HG03439 (cell line): ENCODE results near the gene MIA3.
"Not testable (repeated sequence)": the region's sequence is repeated elsewhere in the genome, so short reads cannot be mapped to it uniquely, and the experiment has no call there.

Experiments used
- ATAC-seq: cut with Tn5 transposase; IDR thresholded peaks from one replicate; pipeline ENCODE4 v1.9.1; 2021; ENCODE audit warnings: mild to moderate bottlenecking, moderate library complexity; ENCODE audit not compliant: unreplicated experiment

The MIA3 gene

GRCh38 chr1:222665964-222666363 lies 48.1 kb downstream of the MIA3 start:
- no peak for ATAC-seq

- ATAC-seq = not testable (repeated sequence)
Measured at GRCh38 chr1:222668184-222668583, 50.3 kb downstream of the MIA3 start.

- not testable (repeated sequence) for ATAC-seq
Measured at GRCh38 chr1:222669107-222669506, 51.2 kb downstream of the MIA3 start.

- ATAC-seq = no peak
Measured at GRCh38 chr1:222670110-222670509, 52.2 kb downstream of the MIA3 start.

- no peak for ATAC-seq
Measured at GRCh38 chr1:222680080-222680479, 62.2 kb downstream of the MIA3 start.

- ATAC-seq = no peak
Measured at GRCh38 chr1:222691016-222691415, 73.1 kb downstream of the MIA3 start.

- ATAC-seq = no peak
Measured at GRCh38 chr1:222694927-222695326, 77.0 kb downstream of the MIA3 start.

GRCh38 chr1:222696741-222697140 lies 78.8 kb downstream of the MIA3 start:
- no peak for ATAC-seq

GRCh38 chr1:222697203-222697602 lies 79.3 kb downstream of the MIA3 start:
- no peak for ATAC-seq

- no peak for ATAC-seq
Measured at GRCh38 chr1:222697826-222698225, 79.9 kb downstream of the MIA3 start.

GRCh38 chr1:222702210-222702609 lies 84.3 kb downstream of the MIA3 start:
- ATAC-seq = no peak

GRCh38 chr1:222704260-222704659 lies 86.4 kb downstream of the MIA3 start:
- no peak for ATAC-seq

- no peak for ATAC-seq
Measured at GRCh38 chr1:222706815-222707214, 88.9 kb downstream of the MIA3 start.

- no peak for ATAC-seq
Measured at GRCh38 chr1:222709700-222710153, 91.8 kb downstream of the MIA3 start.

- peak; percentile 38 for ATAC-seq
Measured at GRCh38 chr1:222711319-222712252, 93.7 kb downstream of the MIA3 start.

- peak; percentile 85 for ATAC-seq
Measured at GRCh38 chr1:222712253-222713090, 94.6 kb downstream of the MIA3 start, which contains the start of the genes AIDA and BROX. TSS of gene AIDA (minus strand) at chr1:222712491. CDS start at chr1:222712317, 174 bp downstream. TSS of gene BROX (plus strand) at chr1:222712564. CDS start at chr1:222715700, 3,136 bp downstream.

- peak; percentile 73 for ATAC-seq
Measured at GRCh38 chr1:222713091-222713961, 95.4 kb downstream of the MIA3 start.

GRCh38 chr1:222716393-222716792 lies 98.5 kb downstream of the MIA3 start:
- ATAC-seq = no peak
